CD4-positive, alpha-beta T cell (primary cell): Measurements from ENCODE around the gene GDF7. TPM values are rescaled to one million over a fixed set of nuclear protein-coding genes. Genes with fewer than 3 reads are reported as not detected.

Experiments
- ATAC-seq: fragments of 200-7000 bp; cut with Tn5 transposase; one replicate; pipeline ENCODE4 v1.10.0; 2022; ENCODE audit warnings: mild to moderate bottlenecking; ENCODE audit not compliant: poor library complexity
- CTCF ChIA-PET: fragments of 350-600 bp; sonication (Branson Sonifier 250); formaldehyde crosslinking; loops from one replicate; lab custom pipeline; 2021; ENCODE audit warnings: antibody characterized with exemption, inconsistent platforms; lab: Charles Lee
- POLR2A ChIA-PET: fragments of 350-600 bp; sonication (Branson Sonifier 250); formaldehyde crosslinking; loops from one replicate; lab custom pipeline; 2021; ENCODE audit warnings: antibody characterized with exemption, inconsistent platforms; lab: Charles Lee
- DNase-seq, 14 experiments: peaks; one replicate each; pipeline ENCODE4 v3.0.0-alpha.2; 2013 to 2020; ENCODE audit warnings: mixed read lengths in 2 of 14
- H3K27ac ChIP-seq, 2 donors: one replicate each; pipeline versions ENCODE4 v1.5.1 to v1.7.0; 2013; ENCODE audit warnings: low read length in 2 of 2, low read depth in 1 of 2, mild to moderate bottlenecking in 1 of 2
- H3K27me3 ChIP-seq, 2 experiments: 1 replicate in 1 of 2; 2 replicates in 1 of 2; pipeline versions ENCODE4 v1.6.1 to v1.7.0; 2013; ENCODE audit warnings: low read length in 2 of 2, control low read depth in 1 of 2, mild to moderate bottlenecking in 1 of 2, moderate library complexity in 1 of 2; ENCODE audit not compliant: insufficient read depth in 2 of 2, control insufficient read depth in 1 of 2
- H3K36me3 ChIP-seq: one replicate; pipeline ENCODE4 v1.6.1; 2013; ENCODE audit warnings: low read length, control low read depth; ENCODE audit not compliant: insufficient read depth
- H3K4me1 ChIP-seq: one replicate; pipeline ENCODE4 v1.6.1; 2013; ENCODE audit warnings: low read length, control low read depth; ENCODE audit not compliant: insufficient read depth
- H3K4me3 ChIP-seq: one replicate; pipeline ENCODE4 v1.5.1; 2013; ENCODE audit warnings: mild to moderate bottlenecking, low read length, moderate library complexity
- H3K9me3 ChIP-seq, 2 experiments: 1 replicate in 1 of 2; 2 replicates in 1 of 2; pipeline versions ENCODE4 v1.6.1 to v1.7.0; 2013; ENCODE audit warnings: low read length in 2 of 2, mild to moderate bottlenecking in 2 of 2, control low read depth in 1 of 2, moderate library complexity in 1 of 2; ENCODE audit not compliant: control insufficient read depth in 1 of 2, insufficient read depth in 1 of 2
- H3K27ac Mint-ChIP-seq: one replicate; pipeline ENCODE4 v1.8.0; 2020; ENCODE audit warnings: mixed read lengths
- H3K27me3 Mint-ChIP-seq: one replicate; pipeline ENCODE4 v1.8.0; 2021; ENCODE audit warnings: mixed read lengths
- H3K36me3 Mint-ChIP-seq: one replicate; pipeline ENCODE4 v1.8.0; 2021; ENCODE audit warnings: low read depth, mixed read lengths
- H3K4me1 Mint-ChIP-seq: one replicate; pipeline ENCODE4 v1.8.0; 2021; ENCODE audit warnings: low read depth, mixed read lengths
- H3K4me3 Mint-ChIP-seq: one replicate; pipeline ENCODE4 v1.8.0; 2020; ENCODE audit warnings: mild to moderate bottlenecking, mixed read lengths
- H3K9me3 Mint-ChIP-seq: one replicate; pipeline ENCODE4 v1.8.0; 2020; ENCODE audit warnings: mixed read lengths
- CTCF ChIP-seq: fragments of 200-600 bp; IDR thresholded peaks from one replicate; pipeline ENCODE4 v1.8.0; 2022; ENCODE audit warnings: antibody characterized with exemption, mild to moderate bottlenecking
- intact Hi-C, 2 experiments: fragments of 100-400 bp; cut with DNase I in 1 of 2; cut with micrococcal nuclease in 1 of 2; formaldehyde crosslinking; loops; one replicate each; pipeline versions ENCODE4 v1.15.1 to v1.9.0; 2023 to 2025; cut with DNase I, micrococcal nuclease
- total RNA-seq, 174 experiments: library from RNA in 2 of 174; stranded (reverse) in 2 of 174; gene quantifications; one replicate each; pipeline ENCODE4 v1.2.3 and lab custom pipeline; 2021 to 2026

The GDF7 gene
- total RNA-seq, 2 experiments from 2014 or later: 0.05 to 0.14 TPM

GRCh38 chr2:20660506-20661420 is 6.2 kb upstream of the GDF7 start:
- Mint-ChIP-seq H3K4me3 (no peak overlapping the region), H3K27me3 (peaks cover 72% of the 10 kb centered on the region), H3K36me3 (no peaks in the 10 kb centered on the region), H3K27ac (no peak overlapping the region), H3K9me3 (no peaks in the 10 kb centered on the region), H3K4me1 (peaks cover 10% of the 10 kb centered on the region)
- intact Hi-C loops: loop anchor here (1.0 to 10.0 kb wide), 3 partner anchors 164 to 652 kb away; partner anchors contain the start of gene LDAH (in 1 of the 2)
- no peaks in the 10 kb centered on the region for H3K36me3 ChIP-seq
- peaks cover 42 to 57% of the 10 kb centered on the region in 2 experiments for H3K27me3 ChIP-seq
- H3K4me3 ChIP-seq: no peak overlapping the region
- DNase-seq (no peak), ATAC-seq (no peak)
- H3K4me1 ChIP-seq: peaks cover 12% of the 10 kb centered on the region
- peaks cover 0 to 7% of the 10 kb centered on the region in 2 experiments for H3K9me3 ChIP-seq
- no peak for TF ChIP-seq CTCF
- CTCF ChIA-PET: interaction anchor here (0.6 to 8.0 kb wide), 12 partner anchors 10 to 323 kb away, joined by 3 to 52 read pairs (median 4); partner anchors contain the start of gene HS1BP3
- POLR2A ChIA-PET: interaction anchor here (1.0 to 1.6 kb wide), 3 partner anchors 163 to 302 kb away, joined by 3 to 11 read pairs (median 5); partner anchors contain the start of gene LDAH
- H3K27ac ChIP-seq: no peak overlapping the region

GRCh38 chr2:20661421-20662307 is 5.3 kb upstream of the GDF7 start:
- peaks cover 80% of the 10 kb centered on the region for H3K27me3 Mint-ChIP-seq
- ATAC-seq (peak; percentile 84), DNase-seq (peak; percentile 43 to 85 (median 56))
- intact Hi-C loops: loop anchor here (1.0 to 10.0 kb wide), 3 partner anchors 163 to 651 kb away; partner anchors contain the start of gene LDAH (in 1 of the 2)
- H3K27ac Mint-ChIP-seq: no peak overlapping the region
- TF ChIP-seq CTCF: peak; percentile 93
- ChIA-PET POLR2A (interaction anchor here (1.0 to 1.6 kb wide), 4 partner anchors 10 to 301 kb away, joined by 3 to 11 read pairs (median 5); partner anchors contain the start of genes HS1BP3 and LDAH), CTCF (interaction anchor here (0.6 to 8.0 kb wide), 14 partner anchors 8 to 324 kb away, joined by 3 to 52 read pairs (median 3); partner anchors contain the start of genes HS1BP3 and RHOB)
- no peak overlapping the region for H3K27ac ChIP-seq
- peaks cover 0 to 15% of the 10 kb centered on the region in 2 experiments for H3K9me3 ChIP-seq
- H3K36me3 Mint-ChIP-seq: no peaks in the 10 kb centered on the region
- H3K4me3 Mint-ChIP-seq: no peak overlapping the region
- peaks cover 49 to 66% of the 10 kb centered on the region in 2 experiments for H3K27me3 ChIP-seq
- H3K4me1 ChIP-seq: peaks cover 21% of the 10 kb centered on the region
- no peaks in the 10 kb centered on the region for H3K36me3 ChIP-seq
- H3K4me1 Mint-ChIP-seq: peaks cover 15% of the 10 kb centered on the region
- no peaks in the 10 kb centered on the region for H3K9me3 Mint-ChIP-seq
- no peak overlapping the region for H3K4me3 ChIP-seq
